SK-N-MC (cell line): Measurements from ENCODE around the gene HIVEP2.

Source experiments
- EZH2 ChIP-seq: fragments of 200-600 bp; sonication (generic); IDR thresholded peaks from one replicate; pipeline ENCODE4 v1.6.1; 2017; ENCODE audit warnings: antibody characterized with exemption
- FOXP2 ChIP-seq: optimal IDR thresholded peaks from 2 replicates; pipeline ENCODE3; 2011; ENCODE audit warnings: mild to moderate bottlenecking, moderate library complexity; ENCODE audit not compliant: insufficient read depth; ENCODE audit errors: extremely low read length, control extremely low read depth
- POLR2AphosphoS5 ChIP-seq: IDR thresholded peaks from 2 replicates; pipeline ENCODE4 v1.6.1; 2012; ENCODE audit warnings: mild to moderate bottlenecking, low read depth, low read length, borderline replicate concordance

DNA sequence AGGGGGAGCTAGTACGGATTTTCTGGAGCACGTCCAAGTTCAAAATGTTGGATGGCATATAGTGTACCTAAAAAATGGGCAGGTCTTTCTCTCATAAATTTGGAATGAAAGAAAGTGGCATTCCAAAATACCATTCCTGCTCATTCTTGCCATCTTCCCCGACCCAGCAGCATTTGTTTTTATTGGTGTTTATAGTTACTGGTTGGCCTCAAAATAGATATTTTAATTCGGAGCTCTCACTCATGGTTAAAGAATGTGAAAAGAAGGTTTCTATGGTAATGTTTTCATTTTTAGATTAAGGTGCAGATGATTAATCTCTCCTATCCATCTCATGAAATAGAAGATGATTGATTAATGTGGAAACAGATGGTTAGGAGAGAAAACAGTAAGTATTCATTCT, 204.5 kb downstream of the HIVEP2 start:
- TF ChIP-seq EZH2 (no peak), FOXP2 (no peak), POLR2AphosphoS5 (no peak)
